B cell (primary cell): ENCODE measurements around the gene ANKRD11. TPM values are rescaled to one million over a fixed set of nuclear protein-coding genes. Genes with fewer than 3 reads are reported as not detected.

Experiments used
- ATAC-seq: fragments of 200-7000 bp; cut with Tn5 transposase; one replicate; pipeline ENCODE4 v1.10.0; 2021; ENCODE audit warnings: low read depth, mild to moderate bottlenecking, moderate number of reproducible peaks, moderate library complexity
- CTCF ChIA-PET: fragments of 350-600 bp; sonication (Branson Sonifier 250); formaldehyde crosslinking; loops from one replicate; lab custom pipeline; 2021; ENCODE audit warnings: antibody characterized with exemption, inconsistent platforms; lab: Charles Lee
- POLR2A ChIA-PET: fragments of 350-600 bp; sonication (Branson Sonifier 250); formaldehyde crosslinking; loops from one replicate; lab custom pipeline; 2021; ENCODE audit warnings: antibody characterized with exemption; lab: Charles Lee
- DNase-seq: peaks from one replicate; pipeline ENCODE4 v3.0.0; 2013
- H2AFZ ChIP-seq: 2 replicates; pipeline ENCODE4 v1.6.1; 2012; ENCODE audit warnings: mild to moderate bottlenecking, low read depth, low read length; ENCODE audit not compliant: insufficient read depth, poor library complexity, severe bottlenecking
- H3K27ac ChIP-seq, 2 donors: 1 replicate in 1 of 2; 2 replicates in 1 of 2; pipeline ENCODE4 v1.5.1; 2012 to 2013; ENCODE audit warnings: low read length in 2 of 2, mild to moderate bottlenecking in 2 of 2, moderate library complexity in 1 of 2
- H3K27me3 ChIP-seq, 4 experiments: fragments of 200-600 bp in 1 of 4; sonication (generic) in 1 of 4; replicated peaks in 1 of 4; 1 replicate in 2 of 4; 2 replicates in 2 of 4; pipeline versions ENCODE4 v1.6.1 to v1.7.0; 2013 to 2016; ENCODE audit warnings: low read length in 3 of 4, mild to moderate bottlenecking in 2 of 4, mixed read lengths in 1 of 4, moderate library complexity in 1 of 4; ENCODE audit not compliant: insufficient read depth in 4 of 4, control insufficient read depth in 3 of 4; ENCODE audit errors: control extremely low read depth in 1 of 4
- H3K36me3 ChIP-seq, 2 experiments: replicated peaks in 1 of 2; 1 replicate in 1 of 2; 2 replicates in 1 of 2; pipeline versions ENCODE4 v1.6.1 to v1.7.1; 2013; ENCODE audit warnings: low read length in 1 of 2; ENCODE audit not compliant: insufficient read depth in 2 of 2, control insufficient read depth in 1 of 2; ENCODE audit errors: control extremely low read depth in 1 of 2, extremely low read depth in 1 of 2
- H3K4me1 ChIP-seq, 2 donors: fragments of 200-600 bp in 1 of 2; sonication (generic) in 1 of 2; 1 replicate in 1 of 2; 2 replicates in 1 of 2; pipeline versions ENCODE4 v1.5.1 to v1.6.1; 2013 to 2017; ENCODE audit warnings: low read length in 2 of 2; ENCODE audit not compliant: control insufficient read depth in 2 of 2, insufficient read depth in 2 of 2
- H3K4me2 ChIP-seq: replicated peaks from 2 replicates; pipeline ENCODE3; 2012; ENCODE audit warnings: mild to moderate bottlenecking, low read depth, low read length; ENCODE audit not compliant: poor library complexity, severe bottlenecking
- H3K4me3 ChIP-seq, 5 experiments: fragments of 200-600 bp in 1 of 5; sonication (generic) in 1 of 5; 1 replicate in 3 of 5; 2 replicates in 2 of 5; pipeline versions ENCODE4 v1.5.1 to v1.7.0; 2011 to 2016; ENCODE audit warnings: low read length in 4 of 5, mild to moderate bottlenecking in 4 of 5, low read depth in 2 of 5, control low read depth in 1 of 5, moderate library complexity in 1 of 5; ENCODE audit not compliant: insufficient read depth in 1 of 5; ENCODE audit errors: control extremely low read depth in 1 of 5, extremely low read depth in 1 of 5
- H3K79me2 ChIP-seq: fragments of 200-600 bp; sonication (generic); one replicate; pipeline ENCODE4 v1.6.0; 2016; ENCODE audit warnings: low read length; ENCODE audit not compliant: control insufficient read depth, insufficient read depth
- H3K9ac ChIP-seq: fragments of 200-600 bp; sonication (generic); 2 replicates; pipeline ENCODE4 v1.6.1; 2017; ENCODE audit warnings: mild to moderate bottlenecking, low read length, moderate library complexity
- H3K9me3 ChIP-seq, 3 donors: one replicate each; pipeline versions ENCODE4 v1.6.1 to v1.7.1; 2013; ENCODE audit warnings: low read length in 2 of 3; ENCODE audit not compliant: control insufficient read depth in 2 of 3, insufficient read depth in 1 of 3; ENCODE audit errors: control extremely low read depth in 1 of 3
- H4K20me1 ChIP-seq: 2 replicates; pipeline ENCODE4 v1.6.0; 2012; ENCODE audit warnings: mild to moderate bottlenecking, low read length; ENCODE audit not compliant: insufficient read depth, control insufficient read depth, poor library complexity, severe bottlenecking
- H3K27ac Mint-ChIP-seq: one replicate; pipeline ENCODE4 v1.8.0; 2021; ENCODE audit warnings: mixed read lengths
- H3K27me3 Mint-ChIP-seq: one replicate; pipeline ENCODE4 v1.8.0; 2021; ENCODE audit warnings: mixed read lengths
- H3K4me1 Mint-ChIP-seq: one replicate; pipeline ENCODE4 v1.8.0; 2021; ENCODE audit warnings: mixed read lengths
- H3K4me3 Mint-ChIP-seq: one replicate; pipeline ENCODE4 v1.8.0; 2021; ENCODE audit warnings: mixed read lengths
- H3K9me3 Mint-ChIP-seq: one replicate; pipeline ENCODE4 v1.8.0; 2022; ENCODE audit warnings: mixed read lengths; ENCODE audit not compliant: insufficient read depth
- CTCF ChIP-seq: fragments of 200-600 bp; IDR thresholded peaks from one replicate; pipeline ENCODE4 v1.8.0; 2022; ENCODE audit warnings: antibody characterized with exemption, mild to moderate bottlenecking
- EZH2 ChIP-seq: IDR thresholded peaks from 2 replicates; pipeline ENCODE4 v1.6.1; 2012; ENCODE audit warnings: borderline replicate concordance, low read depth, mild to moderate bottlenecking, moderate library complexity, low read length; ENCODE audit not compliant: insufficient read depth, poor library complexity, severe bottlenecking
- WGBS: methylation state at CpG from one replicate; pipeline ENCODE4 v1.1.5; 2013; ENCODE audit warnings: missing lambda C conversion rate; ENCODE audit not compliant: insufficient coverage; 5-methylcytosine and 5-hydroxymethylcytosine counted together
- intact Hi-C: fragments of 100-400 bp; cut with micrococcal nuclease; formaldehyde crosslinking; loops from one replicate; pipeline ENCODE4 v1.10.0; 2022
- polyA plus RNA-seq: library from polyadenylated mRNA; depleted of rRNA; stranded (reverse); fragments of >200 nt; gene quantifications from 2 replicates; pipeline ENCODE4 v1.2.3, GENCODE V29; 2012
- total RNA-seq, 2 donors: library from RNA; stranded (reverse); fragments of 120-200 nt in 1 of 2; gene quantifications; 1 replicate in 1 of 2; 2 replicates in 1 of 2; pipeline versions ENCODE4 v1.2.3 to v1.2.4, GENCODE V29; 2013 to 2022

ANKRD11 gene
- total and polyA plus RNA-seq, 2 donors (not counting 1 experiment from before 2014, with no cell fraction given) = 67.9 to 314 TPM

- Histone ChIP-seq H3K27ac (no peak overlapping the region), H3K4me1 (peaks cover 43 to 83% of the 10 kb centered on the region in 2 donors), H3K4me3 (no peak overlapping the region), H4K20me1 (peaks cover 100% of the 10 kb centered on the region), H3K9ac (no peak overlapping the region), H3K27me3 (no peaks in the 10 kb centered on the region), H3K4me2 (no peak overlapping the region), H3K79me2 (peaks cover 100% of the 10 kb centered on the region), H3K9me3 (no peaks in the 10 kb centered on the region), H2AFZ (no peak overlapping the region), H3K36me3 (peaks cover 0 to 24% of the 10 kb centered on the region in 2 experiments)
- peaks cover 90% of the 10 kb centered on the region for H3K4me1 Mint-ChIP-seq
- TF ChIP-seq CTCF = no peak
- TF ChIP-seq EZH2 = no peak
- H3K27me3 Mint-ChIP-seq = no peaks in the 10 kb centered on the region
- ChIA-PET POLR2A (no interaction called here), CTCF (no interaction called here)
- ATAC-seq (no peak), DNase-seq (no peak)
- no peak overlapping the region for H3K27ac Mint-ChIP-seq
- intact Hi-C loops = no loop called here
- 94% methylated on average over 27 of the region's 30 CpGs for WGBS
- H3K9me3 Mint-ChIP-seq = no peaks in the 10 kb centered on the region
- no peak overlapping the region for H3K4me3 Mint-ChIP-seq
Measured at GRCh38 chr16:89320782-89321501, 169.4 kb downstream of the ANKRD11 start.
